Hepatocyte (in vitro differentiated cells): Measurements from ENCODE around the gene TM4SF1. TPM values are rescaled to one million over a fixed set of nuclear protein-coding genes. Genes with fewer than 3 reads are reported as not detected.

Source experiments
- DNase-seq: peaks from one replicate; pipeline ENCODE4 v3.0.0-alpha.2; 2016; ENCODE audit warnings: low spot score
- H2AFZ ChIP-seq: fragments of 200-600 bp; sonication (generic); 2 replicates; pipeline ENCODE4 v1.6.0; 2016; ENCODE audit warnings: antibody characterized with exemption, mild to moderate bottlenecking
- H3K27ac ChIP-seq: fragments of 200-600 bp; sonication (generic); 2 replicates; pipeline ENCODE4 v1.5.1; 2016; ENCODE audit warnings: mild to moderate bottlenecking
- H3K27me3 ChIP-seq: fragments of 200-600 bp; sonication (generic); 2 replicates; pipeline ENCODE4 v1.6.1; 2016
- H3K36me3 ChIP-seq: fragments of 200-600 bp; sonication (generic); replicated peaks from 2 replicates; pipeline ENCODE4 v1.5.1; 2016; ENCODE audit warnings: low read depth; ENCODE audit not compliant: insufficient read depth
- H3K4me1 ChIP-seq: fragments of 200-600 bp; sonication (generic); 2 replicates; pipeline ENCODE4 v1.5.1; 2016; ENCODE audit warnings: mild to moderate bottlenecking, moderate library complexity; ENCODE audit not compliant: insufficient read depth
- H3K4me2 ChIP-seq: fragments of 200-600 bp; sonication (generic); 2 replicates; pipeline ENCODE4 v1.6.0; 2016
- H3K4me3 ChIP-seq: fragments of 200-600 bp; sonication (generic); 2 replicates; pipeline ENCODE4 v1.5.1; 2016; ENCODE audit warnings: mild to moderate bottlenecking
- H3K79me2 ChIP-seq: fragments of 200-600 bp; sonication (generic); 2 replicates; pipeline ENCODE4 v1.6.0; 2017; ENCODE audit warnings: mild to moderate bottlenecking
- H3K9me2 ChIP-seq: fragments of 200-600 bp; sonication (generic); replicated peaks from 2 replicates; pipeline ENCODE4 v1.6.0; 2017; ENCODE audit warnings: mild to moderate bottlenecking; ENCODE audit not compliant: insufficient read depth
- H3K9me3 ChIP-seq: fragments of 200-600 bp; sonication (generic); 2 replicates; pipeline ENCODE4 v1.5.1; 2016; ENCODE audit warnings: low read depth, mild to moderate bottlenecking
- H4K20me1 ChIP-seq: fragments of 200-600 bp; sonication (generic); 2 replicates; pipeline ENCODE4 v1.6.0; 2016; ENCODE audit warnings: mild to moderate bottlenecking; ENCODE audit not compliant: insufficient read depth, poor library complexity, severe bottlenecking
- CTCF ChIP-seq: fragments of 200-600 bp; sonication (generic); IDR thresholded peaks from 2 replicates; pipeline ENCODE4 v1.5.1; 2016; ENCODE audit warnings: antibody characterized with exemption, mild to moderate bottlenecking; ENCODE audit not compliant: poor library complexity
- EZH2 ChIP-seq: fragments of 200-600 bp; sonication (generic); IDR thresholded peaks from 2 replicates; pipeline ENCODE4 v1.6.1; 2016; ENCODE audit warnings: antibody characterized with exemption, mild to moderate bottlenecking, borderline replicate concordance
- EZH2phosphoT487 ChIP-seq: fragments of 200-600 bp; sonication (generic); IDR thresholded peaks from one replicate; pipeline ENCODE4 v1.6.1; 2018; ENCODE audit warnings: antibody characterized with exemption, mild to moderate bottlenecking, low read depth, moderate library complexity; ENCODE audit not compliant: unreplicated experiment, severe bottlenecking
- WGBS: methylation state at CpG from one replicate; pipeline ENCODE4 v1.1.6; 2016; ENCODE audit warnings: low lambda C conversion rate; ENCODE audit errors: missing lambda C conversion rate; 5-methylcytosine and 5-hydroxymethylcytosine counted together
- polyA plus RNA-seq: library from polyadenylated mRNA; unstranded; fragments of >200 nt; fragmentation: Nextera tagmentation; extraction: Ambion mirVana; gene quantifications from 2 replicates; pipeline ENCODE4 v1.2.1, GENCODE V29; 2016
- total RNA-seq: library from RNA; depleted of rRNA; stranded (reverse); fragments of >200 nt; gene quantifications from 2 replicates; pipeline ENCODE4 v1.2.3, GENCODE V29; 2014

TM4SF1 gene
- total and polyA plus RNA-seq, 2 experiments from 2014 or later: 166 to 179 TPM

GRCh38 chr3:149415484-149415883 lies 38.0 kb upstream of the TM4SF1 start:
- Histone ChIP-seq H3K27ac (peak overlapping the region; percentile 38), H3K4me2 (no peak overlapping the region), H4K20me1 (no peaks in the 10 kb centered on the region), H3K79me2 (no peaks in the 10 kb centered on the region), H3K9me3 (no peaks in the 10 kb centered on the region), H3K36me3 (no peaks in the 10 kb centered on the region), H3K9me2 (no peaks in the 10 kb centered on the region), H3K4me1 (peaks cover 3% of the 10 kb centered on the region), H3K4me3 (no peak overlapping the region), H2AFZ (no peak overlapping the region), H3K27me3 (no peaks in the 10 kb centered on the region)
- DNase-seq: no peak
- TF ChIP-seq CTCF: no peak
- no peak for TF ChIP-seq EZH2phosphoT487
- TF ChIP-seq EZH2: no peak
- WGBS: 96% methylated on average over 2 of the region's 2 CpGs

DNA sequence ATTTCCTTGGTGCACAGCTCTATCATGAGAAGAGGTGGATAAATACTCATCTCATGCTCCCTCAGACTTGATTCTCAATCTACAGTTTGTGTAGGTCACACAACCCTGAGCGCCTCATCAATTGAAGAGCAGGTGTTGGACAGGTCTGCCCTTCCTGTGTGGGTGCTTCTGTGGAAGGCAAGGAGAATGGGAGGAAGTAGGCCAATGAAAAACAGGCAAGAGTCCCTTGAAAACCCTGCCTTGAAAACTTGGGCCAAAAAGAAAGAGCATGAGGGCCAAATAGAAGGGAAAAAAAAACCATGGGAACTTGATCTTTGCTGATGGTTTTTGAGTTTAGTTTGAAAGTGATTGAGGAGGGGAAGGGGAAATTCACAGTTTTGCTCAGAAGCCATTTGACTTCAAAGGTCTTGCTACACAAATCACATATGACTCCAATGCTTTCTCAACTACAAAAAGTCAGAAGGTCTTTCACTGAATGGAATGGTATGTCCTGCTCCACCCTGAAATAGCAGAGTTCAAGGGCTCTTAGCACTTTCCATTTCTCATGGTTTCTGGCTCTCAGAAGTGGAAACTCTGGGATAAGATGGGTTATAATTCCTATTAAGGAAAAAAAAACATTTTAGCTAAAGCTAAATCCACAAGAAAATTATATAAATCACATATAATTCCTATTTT lies 37.2 kb upstream of the TM4SF1 start:
- Histone ChIP-seq H3K4me3 (no peak overlapping the region), H2AFZ (no peak overlapping the region), H3K4me2 (no peak overlapping the region)

DNA sequence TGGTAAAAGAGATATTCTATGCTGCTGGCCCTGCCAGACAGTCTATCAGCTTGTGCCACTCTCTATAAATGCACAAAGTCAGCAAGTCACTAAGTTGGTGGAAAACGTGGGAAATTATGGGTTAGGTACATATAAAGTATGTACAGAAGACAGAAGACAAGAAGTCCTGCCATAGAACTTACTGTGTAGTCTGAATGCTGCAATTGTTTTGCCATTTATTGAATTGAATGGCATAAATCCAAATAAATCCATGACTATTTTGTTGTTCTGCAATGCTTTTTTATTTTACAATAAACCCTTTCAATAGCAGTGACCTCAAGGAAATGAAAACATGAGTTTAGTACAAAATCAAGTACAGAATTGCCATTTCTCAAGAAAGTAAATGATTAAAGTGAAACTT lies 34.1 kb upstream of the TM4SF1 start:
- no peaks in the 10 kb centered on the region for H3K79me2 ChIP-seq
- H3K4me2 ChIP-seq: no peak overlapping the region
- WGBS: 41% methylated on average over 1 of the region's 1 CpG
- H2AFZ ChIP-seq: no peak overlapping the region
- H3K36me3 ChIP-seq: no peaks in the 10 kb centered on the region
- H3K4me3 ChIP-seq: no peak overlapping the region
- H3K4me1 ChIP-seq: peaks cover 13% of the 10 kb centered on the region
- DNase-seq: no peak
- H3K27ac ChIP-seq: no peak overlapping the region
- no peaks in the 10 kb centered on the region for H3K27me3 ChIP-seq
- no peak for TF ChIP-seq EZH2phosphoT487
- TF ChIP-seq CTCF: no peak
- no peak for TF ChIP-seq EZH2
- H3K9me3 ChIP-seq: no peaks in the 10 kb centered on the region
- H4K20me1 ChIP-seq: no peaks in the 10 kb centered on the region
- no peaks in the 10 kb centered on the region for H3K9me2 ChIP-seq

More for the DNA sequence above, 37.2 kb upstream of the TM4SF1 start:
- H3K27me3 ChIP-seq: no peaks in the 10 kb centered on the region
- DNase-seq: no peak
- no peaks in the 10 kb centered on the region for H3K9me3 ChIP-seq
- WGBS: 100% methylated on average over 1 of the region's 1 CpG
- no peaks in the 10 kb centered on the region for H3K79me2 ChIP-seq
- H3K4me1 ChIP-seq: peaks cover 3% of the 10 kb centered on the region
- no peaks in the 10 kb centered on the region for H3K36me3 ChIP-seq
- peak overlapping the region; percentile 53 for H3K27ac ChIP-seq
- H3K9me2 ChIP-seq: no peaks in the 10 kb centered on the region
- TF ChIP-seq CTCF (no peak), EZH2 (no peak), EZH2phosphoT487 (no peak)
- H4K20me1 ChIP-seq: no peaks in the 10 kb centered on the region
